ENCODE data around the gene CHPF.

DNA sequence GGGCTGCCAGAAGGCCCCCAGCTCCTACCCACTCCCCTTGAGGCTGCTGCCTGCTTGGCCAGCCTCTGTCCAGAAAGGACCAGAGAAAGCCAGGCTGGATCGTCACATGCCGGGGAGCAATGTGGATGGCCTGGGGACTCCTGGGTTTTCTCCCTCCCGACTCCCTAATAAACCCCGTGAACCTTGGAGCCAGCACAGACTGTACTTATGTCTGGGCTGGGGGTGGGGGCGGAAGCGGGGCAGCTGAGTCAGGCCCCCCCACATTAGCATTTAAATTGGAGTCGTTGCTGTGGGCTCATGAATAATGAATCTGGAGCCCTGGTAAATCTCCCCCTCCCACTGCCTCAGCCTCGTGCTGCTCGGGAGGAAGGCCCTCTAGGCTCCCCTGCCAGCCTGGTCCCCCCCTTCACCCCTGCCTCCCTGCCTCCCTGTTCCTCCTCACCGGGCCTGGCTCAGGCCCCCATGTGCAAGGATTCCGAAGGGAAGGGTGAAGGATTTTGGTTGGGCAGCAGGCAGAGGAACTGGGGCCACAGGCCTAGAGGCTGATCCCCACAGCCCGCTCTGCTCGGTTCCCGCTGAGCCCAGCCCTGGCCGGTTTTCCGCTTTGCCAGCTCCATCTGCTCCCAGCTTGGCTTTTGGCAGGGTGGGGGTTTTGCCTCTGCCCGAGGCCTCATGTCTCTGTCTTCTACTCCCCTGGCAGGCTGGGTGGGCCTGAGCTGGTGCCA is 36.6 kb downstream of the CHPF start:
- no peak for TF ChIP-seq GATA3 (IDR thresholded peaks at IDR 0.05; ENCODE audit: low read depth, low read length)
- no peak for TF ChIP-seq GATA2 (IDR thresholded peaks at IDR 0.05; ENCODE audit: low read depth, low read length)

Measured in SH-SY5Y (cell line).